Measurements from ENCODE around the gene KRT75.

KRT75 gene

GRCh38 chr12:52407918-52408317, 26.3 kb downstream of the KRT75 start:
- TF ChIP-seq CTCF (conservative IDR thresholded peaks at IDR 0.05) (no peak), ZFX (IDR thresholded peaks at IDR 0.05) (no peak)
- no peak overlapping the region for H3K27ac ChIP-seq

- H3K27ac ChIP-seq = no peak within 1 kb of the TSS
Measured at GRCh38 chr12:52405922-52406385, 28.2 kb downstream of the KRT75 start, which contains the start of gene KRT82. Gene KRT82 (minus strand): TSS chr12:52406335. CDS start chr12:52406277, 58 bp downstream.

GRCh38 chr12:52404951-52405350, 29.2 kb downstream of the KRT75 start:
- TF ChIP-seq CTCF (conservative IDR thresholded peaks at IDR 0.05) = no peak; the same call in 1 of the 2 replicates
- no peak for TF ChIP-seq ZFX (IDR thresholded peaks at IDR 0.05)
- no peak overlapping the region for H3K27ac ChIP-seq

More at GRCh38 chr12:52405922-52406385, 28.2 kb downstream of the KRT75 start, which contains the start of gene KRT82:
- no peak for TF ChIP-seq CTCF (conservative IDR thresholded peaks at IDR 0.05)
- TF ChIP-seq ZFX (IDR thresholded peaks at IDR 0.05) = no peak

GRCh38 chr12:52403561-52403960, 30.6 kb downstream of the KRT75 start:
- TF ChIP-seq CTCF (conservative IDR thresholded peaks at IDR 0.05) (no peak), ZFX (IDR thresholded peaks at IDR 0.05) (no peak)
- H3K27ac ChIP-seq = no peak overlapping the region

GRCh38 chr12:52402873-52403540, 31.2 kb downstream of the KRT75 start:
- no peak overlapping the region for H3K27ac ChIP-seq
- no peak for TF ChIP-seq CTCF (conservative IDR thresholded peaks at IDR 0.05)
- no peak for TF ChIP-seq ZFX (IDR thresholded peaks at IDR 0.05)

- no peak for TF ChIP-seq CTCF (conservative IDR thresholded peaks at IDR 0.05)
- TF ChIP-seq ZFX (IDR thresholded peaks at IDR 0.05) = no peak
- H3K27ac ChIP-seq = no peak overlapping the region
Measured at GRCh38 chr12:52402377-52402776, 31.8 kb downstream of the KRT75 start.

GRCh38 chr12:52401926-52402325, 32.2 kb downstream of the KRT75 start:
- no peak for TF ChIP-seq ZFX (IDR thresholded peaks at IDR 0.05)
- TF ChIP-seq CTCF (conservative IDR thresholded peaks at IDR 0.05) = no peak
- no peak overlapping the region for H3K27ac ChIP-seq
